HEK293 (cell line): ENCODE results near the gene COL4A3.

Source experiments
- CTCF ChIA-PET: fragments of 350-600 bp; formaldehyde crosslinking; extraction: SDS; loops from one replicate; lab custom pipeline; 2021; ENCODE audit warnings: antibody characterized with exemption; lab: Yijun Ruan, JAX
- POLR2A ChIA-PET: fragments of 300-600 bp; formaldehyde crosslinking; extraction: SDS; loops from one replicate; lab custom pipeline; 2020; ENCODE audit warnings: antibody characterized with exemption, inconsistent platforms; lab: Yijun Ruan, JAX
- H3K27ac ChIP-seq: fragments of 200-500 bp; sonication (Bioruptor generic); 2 replicates; pipeline ENCODE4 v1.5.1; 2014; ENCODE audit warnings: low read depth, low read length, control low read depth, inconsistent platforms; ENCODE audit errors: extremely low read depth
- H3K36me3 ChIP-seq, 2 experiments: fragments of 200-500 bp in 1 of 2; sonication (Bioruptor generic) in 1 of 2; 1 replicate in 1 of 2; 2 replicates in 1 of 2; pipeline ENCODE4 v1.5.1; 2014 to 2017; ENCODE audit warnings: inconsistent platforms in 2 of 2, low read length in 2 of 2; ENCODE audit not compliant: control insufficient read depth in 2 of 2, insufficient read depth in 1 of 2
- H3K4me1 ChIP-seq: fragments of 200-500 bp; sonication (Bioruptor generic); 2 replicates; pipeline ENCODE4 v1.5.1; 2014; ENCODE audit warnings: mild to moderate bottlenecking, low read length, inconsistent platforms; ENCODE audit not compliant: control insufficient read depth, insufficient read depth
- H3K4me3 ChIP-seq: 2 replicates; pipeline ENCODE4 v1.5.1; 2011; ENCODE audit warnings: low read depth, mild to moderate bottlenecking, control low read depth, low read length, moderate library complexity
- H3K9me3 ChIP-seq: fragments of 200-500 bp; sonication (Bioruptor generic); 2 replicates; pipeline ENCODE4 v1.5.1; 2014; ENCODE audit warnings: low read depth, low read length, inconsistent platforms; ENCODE audit not compliant: control insufficient read depth, insufficient read depth
- ATF2 ChIP-seq: fragments of 450-650 bp; formaldehyde crosslinking; IDR thresholded peaks from 2 replicates; pipeline ENCODE4 v1.5.1; 2016; ENCODE audit warnings: missing biosample characterization, missing genetic modification characterization, low read depth
- KLF16 ChIP-seq: fragments of 450-650 bp; formaldehyde crosslinking; IDR thresholded peaks from 2 replicates; pipeline ENCODE4 v1.5.1; 2017; ENCODE audit warnings: missing biosample characterization, missing genetic modification characterization
- RBAK ChIP-seq: fragments of 450-650 bp; formaldehyde crosslinking; IDR thresholded peaks from 2 replicates; pipeline ENCODE4 v1.5.1; 2016; ENCODE audit warnings: missing biosample characterization, missing genetic modification characterization
- SETDB1 ChIP-seq: IDR thresholded peaks from one replicate; pipeline ENCODE4 v1.6.1; 2017; ENCODE audit warnings: mild to moderate bottlenecking, low read length, moderate library complexity, mixed read lengths; ENCODE audit not compliant: insufficient read length
- SP2 ChIP-seq: fragments of 450-650 bp; formaldehyde crosslinking; IDR thresholded peaks from 2 replicates; pipeline ENCODE4 v1.5.1; 2016; ENCODE audit warnings: missing biosample characterization, missing genetic modification characterization
- WT1 ChIP-seq: fragments of 450-650 bp; formaldehyde crosslinking; IDR thresholded peaks from 2 replicates; pipeline ENCODE4 v1.5.1; 2016; ENCODE audit warnings: missing biosample characterization, missing genetic modification characterization
- ZBTB44 ChIP-seq: fragments of 450-650 bp; IDR thresholded peaks from 2 replicates; pipeline ENCODE4 v1.5.1; 2018; ENCODE audit warnings: missing biosample characterization, mild to moderate bottlenecking, missing genetic modification characterization
- ZBTB7A ChIP-seq: fragments of 450-650 bp; formaldehyde crosslinking; IDR thresholded peaks from 2 replicates; pipeline ENCODE4 v1.5.1; 2016; ENCODE audit warnings: low read depth, missing biosample characterization, missing genetic modification characterization
- ZBTB8A ChIP-seq: fragments of 450-650 bp; formaldehyde crosslinking; IDR thresholded peaks from 2 replicates; pipeline ENCODE4 v1.5.1; 2016; ENCODE audit warnings: missing biosample characterization, missing genetic modification characterization
- ZEB2 ChIP-seq: fragments of 450-650 bp; formaldehyde crosslinking; IDR thresholded peaks from 2 replicates; pipeline ENCODE4 v1.5.1; 2016; ENCODE audit warnings: missing biosample characterization, missing genetic modification characterization
- ZFP37 ChIP-seq: fragments of 450-650 bp; formaldehyde crosslinking; IDR thresholded peaks from 2 replicates; pipeline ENCODE4 v1.5.1; 2016; ENCODE audit warnings: missing biosample characterization, missing genetic modification characterization
- ZFP69B ChIP-seq: fragments of 450-650 bp; formaldehyde crosslinking; IDR thresholded peaks from 2 replicates; pipeline ENCODE4 v1.5.1; 2016; ENCODE audit warnings: missing biosample characterization, missing genetic modification characterization
- ZNF132 ChIP-seq: fragments of 450-650 bp; formaldehyde crosslinking; IDR thresholded peaks from 2 replicates; pipeline ENCODE4 v1.5.1; 2017; ENCODE audit warnings: missing biosample characterization, missing genetic modification characterization, borderline replicate concordance
- ZNF239 ChIP-seq: fragments of 450-650 bp; formaldehyde crosslinking; IDR thresholded peaks from 2 replicates; pipeline ENCODE4 v1.5.1; 2016; ENCODE audit warnings: missing biosample characterization, missing genetic modification characterization
- ZNF354C ChIP-seq: fragments of 450-650 bp; formaldehyde crosslinking; IDR thresholded peaks from 2 replicates; pipeline ENCODE4 v1.5.1; 2016; ENCODE audit warnings: missing biosample characterization, missing genetic modification characterization, low read depth, borderline replicate concordance
- ZNF514 ChIP-seq: fragments of 450-650 bp; formaldehyde crosslinking; IDR thresholded peaks from 2 replicates; pipeline ENCODE4 v1.5.1; 2016; ENCODE audit warnings: missing biosample characterization, missing genetic modification characterization
- ZNF621 ChIP-seq: fragments of 450-650 bp; formaldehyde crosslinking; IDR thresholded peaks from 2 replicates; pipeline ENCODE4 v1.5.1; 2017; ENCODE audit warnings: missing biosample characterization, missing genetic modification characterization
- ZNF624 ChIP-seq: fragments of 450-650 bp; formaldehyde crosslinking; IDR thresholded peaks from 2 replicates; pipeline ENCODE4 v1.5.1; 2017; ENCODE audit warnings: missing biosample characterization, missing genetic modification characterization
- ZSCAN23 ChIP-seq: fragments of 450-650 bp; formaldehyde crosslinking; IDR thresholded peaks from 2 replicates; pipeline ENCODE4 v1.5.1; 2016; ENCODE audit warnings: missing biosample characterization, missing genetic modification characterization
- TF ChIP-seq, protein P1 (sequence below): IDR thresholded peaks from 2 replicates; pipeline ENCODE4 v1.6.1; 2011; ENCODE audit warnings: mild to moderate bottlenecking, low read depth, low read length, borderline replicate concordance
- TF ChIP-seq, protein P2 (sequence below): fragments of 450-650 bp; formaldehyde crosslinking; IDR thresholded peaks from 2 replicates; pipeline ENCODE4; 2016; ENCODE audit warnings: missing biosample characterization, missing genetic modification characterization
- TF ChIP-seq, protein P3 (sequence below): fragments of 450-650 bp; formaldehyde crosslinking; IDR thresholded peaks from 2 replicates; pipeline ENCODE4 v1.5.1; 2016; ENCODE audit warnings: missing biosample characterization, missing genetic modification characterization, borderline replicate concordance
- TF ChIP-seq, protein P4 (sequence below): fragments of 450-650 bp; formaldehyde crosslinking; IDR thresholded peaks from 2 replicates; pipeline ENCODE4 v1.5.1; 2016; ENCODE audit warnings: missing biosample characterization, missing genetic modification characterization

Gene COL4A3

DNA sequence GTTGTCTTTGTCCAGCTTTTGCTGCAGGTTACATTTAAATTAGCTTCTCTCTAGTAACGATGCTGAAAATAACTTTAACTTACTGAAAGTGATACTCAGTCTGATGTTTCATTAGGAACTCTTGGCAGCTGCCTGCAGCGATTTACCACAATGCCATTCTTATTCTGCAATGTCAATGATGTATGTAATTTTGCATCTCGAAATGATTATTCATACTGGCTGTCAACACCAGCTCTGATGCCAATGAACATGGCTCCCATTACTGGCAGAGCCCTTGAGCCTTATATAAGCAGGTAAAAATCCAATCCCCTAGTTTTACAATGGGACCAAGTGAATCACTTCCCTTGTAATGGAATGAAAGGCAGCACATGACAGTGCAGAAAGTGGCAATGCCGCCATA is 144.4 kb downstream of the COL4A3 start (continued):
- no peak for TF ChIP-seq SETDB1
- TF ChIP-seq ZEB2: no peak
- no peak for TF ChIP-seq ATF2
- no peak for TF ChIP-seq ZNF514
- TF ChIP-seq, protein P1, sequence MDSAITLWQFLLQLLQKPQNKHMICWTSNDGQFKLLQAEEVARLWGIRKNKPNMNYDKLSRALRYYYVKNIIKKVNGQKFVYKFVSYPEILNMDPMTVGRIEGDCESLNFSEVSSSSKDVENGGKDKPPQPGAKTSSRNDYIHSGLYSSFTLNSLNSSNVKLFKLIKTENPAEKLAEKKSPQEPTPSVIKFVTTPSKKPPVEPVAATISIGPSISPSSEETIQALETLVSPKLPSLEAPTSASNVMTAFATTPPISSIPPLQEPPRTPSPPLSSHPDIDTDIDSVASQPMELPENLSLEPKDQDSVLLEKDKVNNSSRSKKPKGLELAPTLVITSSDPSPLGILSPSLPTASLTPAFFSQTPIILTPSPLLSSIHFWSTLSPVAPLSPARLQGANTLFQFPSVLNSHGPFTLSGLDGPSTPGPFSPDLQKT: no peak
- no peak for TF ChIP-seq KLF16 (tag by site-specific recombination)
- TF ChIP-seq ZNF354C: no peak
- TF ChIP-seq ZFP37 (tag by site-specific recombination): no peak

GRCh38 chr2:227310756-227311110 is 146.3 kb downstream of the COL4A3 start:
- Histone ChIP-seq H3K4me1 (no peaks in the 10 kb centered on the region), H3K4me3 (no peak overlapping the region), H3K36me3 (no peaks in the 10 kb centered on the region), H3K9me3 (no peaks in the 10 kb centered on the region), H3K27ac (no peak overlapping the region)
- TF ChIP-seq RBAK (tag by site-specific recombination) (no peak), ZNF624 (no peak), ZBTB8A (tag by site-specific recombination) (no peak), SP2 (tag by site-specific recombination) (no peak), ZNF621 (tag by site-specific recombination) (no peak), ZNF132 (tag by site-specific recombination) (no peak), ZFP69B (tag by site-specific recombination) (no peak), ZSCAN23 (tag by site-specific recombination) (no peak), ZNF239 (tag by site-specific recombination) (no peak), ZBTB7A (tag by site-specific recombination) (no peak), WT1 (tag by site-specific recombination) (no peak), ZEB2 (no peak), ZFP37 (tag by site-specific recombination) (no peak), ZBTB44 (no peak)
- TF ChIP-seq, protein P2, sequence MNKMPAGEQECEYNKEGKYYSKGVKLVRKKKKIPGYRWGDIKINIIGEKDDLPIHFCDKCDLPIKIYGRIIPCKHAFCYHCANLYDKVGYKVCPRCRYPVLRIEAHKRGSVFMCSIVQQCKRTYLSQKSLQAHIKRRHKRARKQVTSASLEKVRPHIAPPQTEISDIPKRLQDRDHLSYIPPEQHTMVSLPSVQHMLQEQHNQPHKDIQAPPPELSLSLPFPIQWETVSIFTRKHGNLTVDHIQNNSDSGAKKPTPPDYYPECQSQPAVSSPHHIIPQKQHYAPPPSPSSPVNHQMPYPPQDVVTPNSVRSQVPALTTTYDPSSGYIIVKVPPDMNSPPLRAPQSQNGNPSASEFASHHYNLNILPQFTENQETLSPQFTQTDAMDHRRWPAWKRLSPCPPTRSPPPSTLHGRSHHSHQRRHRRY (tag by site-specific recombination): no peak
- TF ChIP-seq, protein P3, sequence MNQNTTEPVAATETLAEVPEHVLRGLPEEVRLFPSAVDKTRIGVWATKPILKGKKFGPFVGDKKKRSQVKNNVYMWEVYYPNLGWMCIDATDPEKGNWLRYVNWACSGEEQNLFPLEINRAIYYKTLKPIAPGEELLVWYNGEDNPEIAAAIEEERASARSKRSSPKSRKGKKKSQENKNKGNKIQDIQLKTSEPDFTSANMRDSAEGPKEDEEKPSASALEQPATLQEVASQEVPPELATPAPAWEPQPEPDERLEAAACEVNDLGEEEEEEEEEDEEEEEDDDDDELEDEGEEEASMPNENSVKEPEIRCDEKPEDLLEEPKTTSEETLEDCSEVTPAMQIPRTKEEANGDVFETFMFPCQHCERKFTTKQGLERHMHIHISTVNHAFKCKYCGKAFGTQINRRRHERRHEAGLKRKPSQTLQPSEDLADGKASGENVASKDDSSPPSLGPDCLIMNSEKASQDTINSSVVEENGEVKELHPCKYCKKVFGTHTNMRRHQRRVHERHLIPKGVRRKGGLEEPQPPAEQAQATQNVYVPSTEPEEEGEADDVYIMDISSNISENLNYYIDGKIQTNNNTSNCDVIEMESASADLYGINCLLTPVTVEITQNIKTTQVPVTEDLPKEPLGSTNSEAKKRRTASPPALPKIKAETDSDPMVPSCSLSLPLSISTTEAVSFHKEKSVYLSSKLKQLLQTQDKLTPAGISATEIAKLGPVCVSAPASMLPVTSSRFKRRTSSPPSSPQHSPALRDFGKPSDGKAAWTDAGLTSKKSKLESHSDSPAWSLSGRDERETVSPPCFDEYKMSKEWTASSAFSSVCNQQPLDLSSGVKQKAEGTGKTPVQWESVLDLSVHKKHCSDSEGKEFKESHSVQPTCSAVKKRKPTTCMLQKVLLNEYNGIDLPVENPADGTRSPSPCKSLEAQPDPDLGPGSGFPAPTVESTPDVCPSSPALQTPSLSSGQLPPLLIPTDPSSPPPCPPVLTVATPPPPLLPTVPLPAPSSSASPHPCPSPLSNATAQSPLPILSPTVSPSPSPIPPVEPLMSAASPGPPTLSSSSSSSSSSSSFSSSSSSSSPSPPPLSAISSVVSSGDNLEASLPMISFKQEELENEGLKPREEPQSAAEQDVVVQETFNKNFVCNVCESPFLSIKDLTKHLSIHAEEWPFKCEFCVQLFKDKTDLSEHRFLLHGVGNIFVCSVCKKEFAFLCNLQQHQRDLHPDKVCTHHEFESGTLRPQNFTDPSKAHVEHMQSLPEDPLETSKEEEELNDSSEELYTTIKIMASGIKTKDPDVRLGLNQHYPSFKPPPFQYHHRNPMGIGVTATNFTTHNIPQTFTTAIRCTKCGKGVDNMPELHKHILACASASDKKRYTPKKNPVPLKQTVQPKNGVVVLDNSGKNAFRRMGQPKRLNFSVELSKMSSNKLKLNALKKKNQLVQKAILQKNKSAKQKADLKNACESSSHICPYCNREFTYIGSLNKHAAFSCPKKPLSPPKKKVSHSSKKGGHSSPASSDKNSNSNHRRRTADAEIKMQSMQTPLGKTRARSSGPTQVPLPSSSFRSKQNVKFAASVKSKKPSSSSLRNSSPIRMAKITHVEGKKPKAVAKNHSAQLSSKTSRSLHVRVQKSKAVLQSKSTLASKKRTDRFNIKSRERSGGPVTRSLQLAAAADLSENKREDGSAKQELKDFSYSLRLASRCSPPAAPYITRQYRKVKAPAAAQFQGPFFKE (tag by site-specific recombination): no peak
- TF ChIP-seq, protein P4, sequence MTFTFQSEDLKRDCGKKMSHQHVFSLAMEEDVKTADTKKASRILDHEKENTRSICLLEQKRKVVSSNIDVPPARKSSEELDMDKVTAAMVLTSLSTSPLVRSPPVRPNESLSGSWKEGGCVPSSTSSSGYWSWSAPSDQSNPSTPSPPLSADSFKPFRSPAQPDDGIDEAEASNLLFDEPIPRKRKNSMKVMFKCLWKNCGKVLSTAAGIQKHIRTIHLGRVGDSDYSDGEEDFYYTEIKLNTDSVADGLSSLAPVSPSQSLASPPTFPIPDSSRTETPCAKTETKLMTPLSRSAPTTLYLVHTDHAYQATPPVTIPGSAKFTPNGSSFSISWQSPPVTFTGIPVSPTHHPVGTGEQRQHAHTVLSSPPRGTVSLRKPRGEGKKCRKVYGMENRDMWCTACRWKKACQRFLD (tag by site-specific recombination): no peak
- ChIA-PET POLR2A (no interaction called here), CTCF (interaction anchor here (1.3 kb wide), 1 partner anchor 14 kb away, joined by 3 read pairs; no protein-coding TSS in a partner anchor)
